ENCODE measurements around the gene MINPP1. TPM values are rescaled to one million over a fixed set of nuclear protein-coding genes. Genes with fewer than 3 reads are reported as not detected.
A peak's percentile ranks its signal among the peaks of the same experiment; 100 is the strongest.

The MINPP1 gene
- total and polyA plus RNA-seq, 2 experiments from 2014 or later = 45.7 to 45.8 TPM

- no peaks in the 10 kb centered on the region for H3K36me3 ChIP-seq (ENCODE audit: low read depth)
- peaks cover 20% of the 10 kb centered on the region; the same call in 1 of the 2 replicates for H3F3A ChIP-seq (ENCODE audit: insufficient read depth)
- no peak overlapping the region for H3K4me3 ChIP-seq
- no peaks in the 10 kb centered on the region for H4K20me1 ChIP-seq (ENCODE audit: insufficient read depth)
- no peaks in the 10 kb centered on the region for H3K9me2 ChIP-seq (ENCODE audit: insufficient read depth)
- no peak overlapping the region for H3K4me2 ChIP-seq (ENCODE audit: unreplicated experiment)
- no peak overlapping the region for H3K9ac ChIP-seq
- no peaks in the 10 kb centered on the region for H3K79me2 ChIP-seq (ENCODE audit: insufficient read depth)
- in situ Hi-C loops (cut with MboI) = no loop called here
- H3K27ac ChIP-seq = no peak overlapping the region
- H3K4me1 ChIP-seq (ENCODE audit: insufficient read depth) = peaks cover 10% of the 10 kb centered on the region; the same call in 1 of the 2 replicates
- peak; percentile 57 for DNase-seq
- no peaks in the 10 kb centered on the region for H3K27me3 ChIP-seq (replicated peaks; ENCODE audit: insufficient read depth)
- H2AFZ ChIP-seq = no peak overlapping the region
- no peak for TF ChIP-seq EZH2 (IDR thresholded peaks at IDR 0.05; ENCODE audit: insufficient read depth, poor library complexity, severe bottlenecking)
- no peak for TF ChIP-seq EZH2phosphoT487 (IDR thresholded peaks at IDR 0.05; ENCODE audit: insufficient read depth, low read depth)
- H3K9me3 ChIP-seq (ENCODE audit: low read depth) = no peaks in the 10 kb centered on the region
Observed at GRCh38 chr10:87593702-87594101, 89.0 kb downstream of the MINPP1 start.

GRCh38 chr10:87594181-87594580 is 89.5 kb downstream of the MINPP1 start:
- no peak overlapping the region for H3K27ac ChIP-seq
- H3K9ac ChIP-seq = no peak overlapping the region
- H3K9me2 ChIP-seq (ENCODE audit: insufficient read depth) = no peaks in the 10 kb centered on the region
- no peak overlapping the region for H3K4me3 ChIP-seq
- in situ Hi-C loops (cut with MboI) = no loop called here
- H4K20me1 ChIP-seq (ENCODE audit: insufficient read depth) = no peaks in the 10 kb centered on the region
- H3F3A ChIP-seq (ENCODE audit: insufficient read depth) = peaks cover 20% of the 10 kb centered on the region; the same call in 1 of the 2 replicates
- no peaks in the 10 kb centered on the region for H3K27me3 ChIP-seq (replicated peaks; ENCODE audit: insufficient read depth)
- no peak for DNase-seq
- H3K36me3 ChIP-seq (ENCODE audit: low read depth) = no peaks in the 10 kb centered on the region
- H3K4me1 ChIP-seq (ENCODE audit: insufficient read depth) = peaks cover 10% of the 10 kb centered on the region; the same call in 1 of the 2 replicates
- 64 to 93% methylated on average over 1 of the region's 1 CpG for WGBS, 2 experiments (ENCODE audit: low coverage in 1 of 2, low lambda C conversion rate in 2 of 2, missing lambda C conversion rate in 2 of 2)
- H3K4me2 ChIP-seq (ENCODE audit: unreplicated experiment) = no peak overlapping the region
- TF ChIP-seq EZH2phosphoT487 (IDR thresholded peaks at IDR 0.05; ENCODE audit: insufficient read depth, low read depth) (no peak), EZH2 (IDR thresholded peaks at IDR 0.05; ENCODE audit: insufficient read depth, poor library complexity, severe bottlenecking) (no peak)
- no peaks in the 10 kb centered on the region for H3K9me3 ChIP-seq (ENCODE audit: low read depth)
- H3K79me2 ChIP-seq (ENCODE audit: insufficient read depth) = no peaks in the 10 kb centered on the region
- H2AFZ ChIP-seq = no peak overlapping the region

- Histone ChIP-seq H4K20me1 (ENCODE audit: insufficient read depth) (no peaks in the 10 kb centered on the region), H3K9me2 (ENCODE audit: insufficient read depth) (no peaks in the 10 kb centered on the region), H3K27ac (no peak overlapping the region), H3K27me3 (replicated peaks; ENCODE audit: insufficient read depth) (no peaks in the 10 kb centered on the region), H3K36me3 (ENCODE audit: low read depth) (no peaks in the 10 kb centered on the region), H2AFZ (no peak overlapping the region), H3K4me2 (ENCODE audit: unreplicated experiment) (no peak overlapping the region), H3K4me1 (ENCODE audit: insufficient read depth) (peaks cover 6% of the 10 kb centered on the region; the same call in 1 of the 2 replicates), H3K79me2 (ENCODE audit: insufficient read depth) (no peaks in the 10 kb centered on the region), H3K9me3 (ENCODE audit: low read depth) (no peaks in the 10 kb centered on the region), H3K9ac (no peak overlapping the region), H3F3A (ENCODE audit: insufficient read depth) (peaks cover 13% of the 10 kb centered on the region; the same call in 1 of the 2 replicates), H3K4me3 (no peak overlapping the region)
- TF ChIP-seq EZH2 (IDR thresholded peaks at IDR 0.05; ENCODE audit: insufficient read depth, poor library complexity, severe bottlenecking) = no peak
- TF ChIP-seq EZH2phosphoT487 (IDR thresholded peaks at IDR 0.05; ENCODE audit: insufficient read depth, low read depth) = no peak
- DNase-seq = no peak
- in situ Hi-C loops (cut with MboI) = no loop called here
- 47 to 51% methylated on average over 2 of the region's 2 CpGs for WGBS, 2 experiments (ENCODE audit: low coverage in 1 of 2, low lambda C conversion rate in 2 of 2, missing lambda C conversion rate in 2 of 2)
Observed at GRCh38 chr10:87594864-87595263, 90.2 kb downstream of the MINPP1 start.

- Histone ChIP-seq H3F3A (ENCODE audit: insufficient read depth) (peaks cover 9% of the 10 kb centered on the region; the same call in 1 of the 2 replicates), H3K9me2 (ENCODE audit: insufficient read depth) (no peaks in the 10 kb centered on the region), H3K4me1 (ENCODE audit: insufficient read depth) (peaks cover 4% of the 10 kb centered on the region; the same call in 1 of the 2 replicates), H3K9me3 (ENCODE audit: low read depth) (no peaks in the 10 kb centered on the region), H3K4me2 (ENCODE audit: unreplicated experiment) (no peak overlapping the region), H4K20me1 (ENCODE audit: insufficient read depth) (no peaks in the 10 kb centered on the region), H3K79me2 (ENCODE audit: insufficient read depth) (no peaks in the 10 kb centered on the region), H3K9ac (no peak overlapping the region), H3K36me3 (ENCODE audit: low read depth) (no peaks in the 10 kb centered on the region), H3K27ac (no peak overlapping the region), H3K4me3 (no peak overlapping the region), H2AFZ (no peak overlapping the region), H3K27me3 (replicated peaks; ENCODE audit: insufficient read depth) (no peaks in the 10 kb centered on the region)
- WGBS, 2 experiments (ENCODE audit: low coverage in 1 of 2, low lambda C conversion rate in 2 of 2, missing lambda C conversion rate in 2 of 2) = 78 to 88% methylated on average over 1 of the region's 1 CpG
- TF ChIP-seq EZH2 (IDR thresholded peaks at IDR 0.05; ENCODE audit: insufficient read depth, poor library complexity, severe bottlenecking) (no peak), EZH2phosphoT487 (IDR thresholded peaks at IDR 0.05; ENCODE audit: insufficient read depth, low read depth) (no peak)
- DNase-seq = no peak
- in situ Hi-C loops (cut with MboI) = no loop called here
Observed at GRCh38 chr10:87596351-87596750, 91.7 kb downstream of the MINPP1 start.

- Histone ChIP-seq H3K36me3 (ENCODE audit: low read depth) (no peaks in the 10 kb centered on the region), H3K4me3 (no peak overlapping the region), H3K27ac (no peak overlapping the region), H2AFZ (no peak overlapping the region), H3K79me2 (ENCODE audit: insufficient read depth) (no peaks in the 10 kb centered on the region), H3K27me3 (replicated peaks; ENCODE audit: insufficient read depth) (no peaks in the 10 kb centered on the region), H3K9me2 (ENCODE audit: insufficient read depth) (no peaks in the 10 kb centered on the region), H3K9ac (no peak overlapping the region), H3K9me3 (ENCODE audit: low read depth) (no peaks in the 10 kb centered on the region), H3F3A (ENCODE audit: insufficient read depth) (peaks cover 6% of the 10 kb centered on the region; the same call in 1 of the 2 replicates), H3K4me2 (ENCODE audit: unreplicated experiment) (no peak overlapping the region), H3K4me1 (ENCODE audit: insufficient read depth) (no peaks in the 10 kb centered on the region), H4K20me1 (ENCODE audit: insufficient read depth) (no peaks in the 10 kb centered on the region)
- no peak for DNase-seq
- in situ Hi-C loops (cut with MboI) = no loop called here
- 7 to 15% methylated on average over 8 of the region's 8 CpGs for WGBS, 2 experiments (ENCODE audit: low coverage in 1 of 2, low lambda C conversion rate in 2 of 2, missing lambda C conversion rate in 2 of 2)
- TF ChIP-seq EZH2phosphoT487 (IDR thresholded peaks at IDR 0.05; ENCODE audit: insufficient read depth, low read depth) (no peak), EZH2 (IDR thresholded peaks at IDR 0.05; ENCODE audit: insufficient read depth, poor library complexity, severe bottlenecking) (no peak)
Observed at GRCh38 chr10:87598700-87599099, 94.0 kb downstream of the MINPP1 start.

Data from GM23248 (cell line).